ENCODE results near the gene NTN1. TPM values are rescaled to one million over a fixed set of nuclear protein-coding genes. Genes with fewer than 3 reads are reported as not detected.

Gene NTN1
- total RNA-seq, 1 donor = 0.81 TPM

GRCh38 chr17:9002227-9002605 is 19.1 kb upstream of the NTN1 start:
- DNase-seq (ENCODE audit: low read depth) = no peak
- no peak overlapping the region for H3K4me3 ChIP-seq (ENCODE audit: low read depth, low read length)
- no peak for TF ChIP-seq CTCF (IDR thresholded peaks at IDR 0.05; ENCODE audit: insufficient read depth, low read length)

DNA sequence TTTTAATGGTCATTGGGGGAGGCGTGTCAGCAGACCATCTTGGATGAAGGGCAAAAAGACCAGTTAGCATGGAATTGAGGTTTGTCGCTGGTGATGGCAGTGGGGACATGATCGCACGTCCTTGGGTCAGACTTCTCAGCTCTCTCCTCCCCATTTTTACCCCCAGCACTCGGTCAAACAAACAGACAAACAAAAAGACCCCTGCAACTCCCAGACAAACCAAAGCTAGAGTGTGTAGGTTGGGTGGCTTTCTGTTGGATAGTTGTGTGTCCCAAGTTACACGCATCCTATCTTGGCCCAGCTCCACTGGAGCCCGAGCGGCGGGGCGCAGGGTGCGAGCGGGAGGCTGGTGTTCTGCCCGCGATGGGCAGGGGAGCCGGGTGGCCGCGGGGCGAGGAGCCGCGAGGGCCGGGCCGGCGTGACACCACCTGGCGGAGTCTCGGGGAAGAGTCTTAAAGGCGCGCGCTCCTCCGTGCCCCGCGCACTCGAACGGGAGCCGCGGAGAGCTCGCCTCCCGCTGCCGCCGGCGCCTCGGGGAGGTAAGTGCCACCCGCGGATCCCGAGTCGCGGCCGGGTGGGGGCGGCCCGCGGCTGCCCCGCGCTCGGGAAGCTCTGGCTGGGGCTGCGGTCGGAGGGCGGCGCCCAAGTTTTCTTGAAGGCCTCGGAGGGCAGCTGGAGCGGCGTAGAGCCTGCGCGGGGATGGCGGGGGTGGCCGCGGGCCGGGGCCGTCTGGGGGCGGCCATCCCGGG is 18.5 kb upstream of the NTN1 start:
- TF ChIP-seq CTCF (IDR thresholded peaks at IDR 0.05; ENCODE audit: insufficient read depth, low read length) = peak; percentile 7
- DNase-seq (ENCODE audit: low read depth) = no peak
- no peak overlapping the region for H3K4me3 ChIP-seq (ENCODE audit: low read depth, low read length)

DNA sequence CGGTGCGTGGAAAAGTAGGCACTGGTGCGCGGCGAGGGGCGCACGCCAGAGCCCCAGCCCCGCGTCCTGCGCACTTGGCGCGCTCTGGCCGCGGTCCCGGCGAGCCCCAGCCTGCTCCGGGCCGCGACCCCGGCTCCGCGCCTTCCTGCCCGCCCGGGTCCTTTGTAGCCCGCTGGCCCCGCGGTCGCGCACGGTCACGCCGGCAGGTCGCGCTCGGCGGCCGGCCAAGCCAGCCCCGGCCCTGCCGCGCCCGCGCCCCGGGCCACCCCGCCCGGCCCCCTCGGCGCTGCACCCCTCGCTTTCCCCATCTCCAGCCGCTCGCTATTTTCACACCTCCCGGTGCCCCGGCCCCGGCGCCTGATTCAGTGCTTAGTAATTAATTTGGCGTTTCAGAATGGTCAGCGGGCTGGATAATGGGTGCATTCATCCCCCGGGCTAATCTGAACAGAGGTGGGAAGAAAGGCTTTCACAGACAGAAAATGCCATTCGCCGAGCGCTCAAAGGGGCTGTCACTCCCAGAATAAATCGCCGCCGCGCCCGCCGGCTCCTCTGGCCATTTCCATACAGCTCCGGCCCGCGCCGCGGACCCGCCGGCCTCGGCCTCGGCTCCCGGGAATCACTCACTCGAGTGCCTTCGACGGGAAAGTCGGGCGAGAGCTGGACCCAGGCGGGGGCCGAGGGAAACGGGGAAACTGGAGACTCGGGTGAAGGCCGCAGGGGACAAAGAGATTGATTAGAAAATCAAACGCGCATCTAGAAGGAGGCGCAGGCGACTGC is 17.8 kb upstream of the NTN1 start:
- no peak overlapping the region for H3K4me3 ChIP-seq (ENCODE audit: low read depth, low read length)
- no peak for DNase-seq (ENCODE audit: low read depth)
- TF ChIP-seq CTCF (IDR thresholded peaks at IDR 0.05; ENCODE audit: insufficient read depth, low read length) = no peak

- no peak for TF ChIP-seq CTCF (IDR thresholded peaks at IDR 0.05; ENCODE audit: insufficient read depth, low read length)
- no peak for DNase-seq (ENCODE audit: low read depth)
- H3K4me3 ChIP-seq (ENCODE audit: low read depth, low read length) = no peak overlapping the region
Observed at GRCh38 chr17:9004132-9004960, 17.0 kb upstream of the NTN1 start.

- no peak for DNase-seq (ENCODE audit: low read depth)
- no peak overlapping the region for H3K4me3 ChIP-seq (ENCODE audit: low read depth, low read length)
- TF ChIP-seq CTCF (IDR thresholded peaks at IDR 0.05; ENCODE audit: insufficient read depth, low read length) = no peak
Observed at GRCh38 chr17:9004961-9005285, 16.4 kb upstream of the NTN1 start.

DNA sequence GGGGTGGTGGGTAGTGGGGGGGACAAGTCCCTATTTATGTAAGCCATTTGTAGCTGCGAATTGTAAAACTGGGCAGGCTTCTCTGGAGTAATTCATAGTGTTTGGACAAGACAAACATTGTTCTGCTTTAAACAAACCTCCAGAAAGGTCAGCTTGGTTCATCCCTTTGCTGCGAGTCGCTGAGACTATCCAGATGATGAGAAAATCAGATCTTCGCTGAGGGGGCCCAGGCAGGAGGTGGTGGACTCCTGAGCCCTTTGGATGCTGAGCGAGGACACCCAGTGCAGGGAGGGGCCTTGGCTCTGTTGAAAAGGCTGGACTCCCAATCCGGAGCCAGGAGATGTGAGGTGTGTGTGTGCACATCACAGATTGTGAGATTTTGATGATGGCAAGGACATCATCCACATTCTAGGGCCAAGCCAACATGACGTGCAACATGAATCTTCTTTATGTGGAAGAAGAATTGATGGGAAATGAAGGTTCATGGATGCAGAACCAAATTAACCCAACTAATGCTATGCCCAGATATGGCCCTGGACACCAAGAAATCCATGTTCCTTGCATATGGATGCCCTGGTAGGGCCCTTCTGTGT is 15.0 kb upstream of the NTN1 start:
- no peak overlapping the region for H3K4me3 ChIP-seq (ENCODE audit: low read depth, low read length)
- no peak for DNase-seq (ENCODE audit: low read depth)

More for the DNA sequence above, 15.0 kb upstream of the NTN1 start:
- no peak for TF ChIP-seq CTCF (IDR thresholded peaks at IDR 0.05; ENCODE audit: insufficient read depth, low read length)
